AG09309 (cell line): ENCODE measurements around the gene GPATCH4.

Source experiments
- DNase-seq: peaks from one replicate; pipeline ENCODE4 v3.0.0-alpha.2; 2010; ENCODE audit warnings: low read depth
- H3K4me3 ChIP-seq: 2 replicates; pipeline ENCODE4 v1.5.1; 2011; ENCODE audit warnings: mild to moderate bottlenecking, low read depth, low read length, moderate library complexity; ENCODE audit not compliant: control insufficient read depth
- TF ChIP-seq, protein P1 (sequence below): IDR thresholded peaks from 2 replicates; pipeline ENCODE4 v1.5.1; 2011; ENCODE audit warnings: mild to moderate bottlenecking, low read depth, low read length, inconsistent platforms; ENCODE audit not compliant: insufficient read depth, control insufficient read depth; ENCODE audit errors: missing control alignments

The GPATCH4 gene

DNA sequence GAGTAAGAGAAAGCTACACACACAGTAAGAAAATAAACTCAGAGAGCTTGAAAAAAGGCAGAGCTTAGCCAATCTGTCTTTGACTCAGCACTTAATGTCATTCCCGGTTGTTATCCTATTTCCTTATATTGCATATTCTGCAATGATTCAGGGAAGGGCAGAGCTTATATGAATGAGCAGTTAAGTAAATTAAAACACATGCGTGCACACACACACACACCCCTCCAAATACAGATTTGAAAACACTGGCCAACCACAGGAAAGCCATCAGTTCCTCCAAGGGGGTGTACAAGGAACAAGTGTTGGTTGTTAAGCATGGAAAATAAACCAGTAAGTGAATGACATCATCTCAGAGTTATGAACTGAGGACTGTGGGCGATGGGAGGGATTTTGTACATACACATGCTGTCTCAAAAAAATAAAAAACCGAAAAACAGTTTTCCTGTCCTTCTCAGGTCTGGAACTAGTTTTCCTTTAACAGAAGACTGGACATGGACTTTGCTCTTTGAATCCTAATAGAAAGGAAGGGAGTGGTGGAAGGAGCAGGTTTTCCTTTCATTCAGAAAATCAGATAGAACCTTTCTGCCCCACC, 29.9 kb downstream of the GPATCH4 start:
- H3K4me3 ChIP-seq: peak overlapping the region; percentile 79
- peak; percentile 76 for DNase-seq
- TF ChIP-seq, protein P1, sequence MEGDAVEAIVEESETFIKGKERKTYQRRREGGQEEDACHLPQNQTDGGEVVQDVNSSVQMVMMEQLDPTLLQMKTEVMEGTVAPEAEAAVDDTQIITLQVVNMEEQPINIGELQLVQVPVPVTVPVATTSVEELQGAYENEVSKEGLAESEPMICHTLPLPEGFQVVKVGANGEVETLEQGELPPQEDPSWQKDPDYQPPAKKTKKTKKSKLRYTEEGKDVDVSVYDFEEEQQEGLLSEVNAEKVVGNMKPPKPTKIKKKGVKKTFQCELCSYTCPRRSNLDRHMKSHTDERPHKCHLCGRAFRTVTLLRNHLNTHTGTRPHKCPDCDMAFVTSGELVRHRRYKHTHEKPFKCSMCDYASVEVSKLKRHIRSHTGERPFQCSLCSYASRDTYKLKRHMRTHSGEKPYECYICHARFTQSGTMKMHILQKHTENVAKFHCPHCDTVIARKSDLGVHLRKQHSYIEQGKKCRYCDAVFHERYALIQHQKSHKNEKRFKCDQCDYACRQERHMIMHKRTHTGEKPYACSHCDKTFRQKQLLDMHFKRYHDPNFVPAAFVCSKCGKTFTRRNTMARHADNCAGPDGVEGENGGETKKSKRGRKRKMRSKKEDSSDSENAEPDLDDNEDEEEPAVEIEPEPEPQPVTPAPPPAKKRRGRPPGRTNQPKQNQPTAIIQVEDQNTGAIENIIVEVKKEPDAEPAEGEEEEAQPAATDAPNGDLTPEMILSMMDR: no peak

DNA sequence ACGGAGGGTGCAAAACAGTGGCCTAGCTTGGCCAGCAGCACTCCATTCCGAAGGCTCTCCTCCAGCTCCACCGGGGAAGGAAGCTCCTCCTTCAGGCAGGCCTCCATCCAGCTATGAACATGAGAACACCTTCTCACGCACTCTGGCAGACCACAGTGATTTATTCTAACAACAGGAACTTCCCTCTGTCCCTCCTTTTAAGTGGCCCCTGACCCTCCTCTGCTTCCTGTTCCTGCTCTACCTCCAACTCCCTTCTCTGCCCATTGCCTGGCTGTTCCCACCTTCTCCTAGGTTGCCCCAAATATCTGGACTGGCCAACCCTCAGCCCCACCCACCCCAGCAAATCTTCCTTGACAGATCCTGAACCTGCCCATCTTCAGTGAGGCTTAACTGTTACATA, 34.8 kb downstream of the GPATCH4 start:
- H3K4me3 ChIP-seq: no peak overlapping the region
- TF ChIP-seq, protein P1: no peak
- DNase-seq: no peak

DNA sequence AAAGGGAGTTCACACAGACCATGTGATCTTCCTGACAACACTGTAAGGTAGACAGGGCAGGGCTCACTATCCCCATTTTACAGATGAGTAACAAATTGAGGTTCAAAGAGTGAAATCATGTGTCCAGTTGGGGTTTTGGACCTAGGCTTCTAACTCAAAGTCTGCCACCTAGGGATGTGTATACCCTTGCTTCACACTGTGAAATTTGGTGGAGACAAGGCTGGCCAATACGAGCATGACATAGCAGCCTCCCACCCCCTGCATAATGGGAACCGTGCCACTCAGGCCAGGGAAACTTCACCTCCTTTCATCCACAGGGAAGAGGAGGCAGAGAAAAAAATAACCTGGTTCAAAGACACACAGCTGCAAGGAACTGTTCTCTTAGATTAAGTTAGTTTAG, 35.8 kb downstream of the GPATCH4 start:
- no peak overlapping the region for H3K4me3 ChIP-seq
- no peak for DNase-seq
- TF ChIP-seq, protein P1: no peak

DNA sequence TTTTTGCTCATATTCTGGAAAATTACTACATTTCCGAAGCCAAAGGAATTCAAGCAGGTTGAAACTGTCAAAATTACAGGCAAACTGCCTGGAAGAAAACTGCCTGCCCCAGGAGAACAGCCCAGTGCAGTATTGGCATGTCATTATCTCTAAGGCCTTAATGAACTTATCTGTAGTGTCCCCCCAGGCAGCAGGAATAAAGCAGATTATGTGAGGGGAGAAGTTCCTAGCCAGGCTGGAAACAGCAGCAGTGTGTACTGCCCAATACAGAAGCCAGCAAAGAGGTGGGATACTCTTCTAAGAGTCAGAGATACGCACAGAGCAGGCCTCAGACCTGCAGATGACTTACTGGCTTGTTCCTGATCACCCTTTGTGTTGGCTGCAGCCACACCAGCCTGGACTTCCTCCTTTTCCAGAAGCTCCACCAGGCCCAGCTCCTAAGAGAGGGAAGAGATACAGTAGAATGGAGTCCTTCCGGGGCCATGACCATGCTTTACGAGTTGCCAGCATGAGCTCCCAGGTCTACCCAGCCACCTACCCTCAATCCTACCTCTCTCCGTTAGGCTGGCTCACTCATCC, 40.6 kb downstream of the GPATCH4 start:
- DNase-seq: no peak
- no peak overlapping the region for H3K4me3 ChIP-seq
- TF ChIP-seq, protein P1: no peak

DNA sequence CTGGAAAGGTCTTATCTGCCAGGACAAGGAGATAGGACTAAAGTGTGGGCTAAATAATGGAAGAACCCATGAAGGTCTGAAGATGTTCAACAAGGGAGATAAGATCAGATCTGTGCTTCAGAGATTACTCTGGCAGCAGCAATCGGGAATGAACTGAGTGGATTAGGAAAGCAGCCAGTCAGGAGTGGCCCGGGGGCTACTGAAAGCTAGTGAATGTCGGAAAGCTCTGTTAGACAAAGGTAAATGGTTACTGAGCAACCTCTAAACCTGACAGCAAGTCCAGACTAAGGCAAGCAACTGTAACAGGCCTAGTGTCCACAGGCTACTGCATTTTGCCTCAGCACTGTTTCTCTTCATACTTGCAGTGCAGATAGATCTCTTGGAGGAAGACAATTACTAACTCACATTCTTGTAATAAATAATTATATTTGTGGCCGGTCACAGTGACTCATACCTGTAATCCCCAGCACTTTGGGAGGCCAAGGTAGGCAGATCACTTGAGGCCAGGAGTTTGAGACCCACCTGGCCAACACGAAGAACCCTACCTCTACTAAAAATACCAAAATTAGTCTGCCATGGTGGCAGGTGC, 41.4 kb downstream of the GPATCH4 start:
- TF ChIP-seq, protein P1: no peak
- no peak for DNase-seq
- H3K4me3 ChIP-seq: no peak overlapping the region

DNA sequence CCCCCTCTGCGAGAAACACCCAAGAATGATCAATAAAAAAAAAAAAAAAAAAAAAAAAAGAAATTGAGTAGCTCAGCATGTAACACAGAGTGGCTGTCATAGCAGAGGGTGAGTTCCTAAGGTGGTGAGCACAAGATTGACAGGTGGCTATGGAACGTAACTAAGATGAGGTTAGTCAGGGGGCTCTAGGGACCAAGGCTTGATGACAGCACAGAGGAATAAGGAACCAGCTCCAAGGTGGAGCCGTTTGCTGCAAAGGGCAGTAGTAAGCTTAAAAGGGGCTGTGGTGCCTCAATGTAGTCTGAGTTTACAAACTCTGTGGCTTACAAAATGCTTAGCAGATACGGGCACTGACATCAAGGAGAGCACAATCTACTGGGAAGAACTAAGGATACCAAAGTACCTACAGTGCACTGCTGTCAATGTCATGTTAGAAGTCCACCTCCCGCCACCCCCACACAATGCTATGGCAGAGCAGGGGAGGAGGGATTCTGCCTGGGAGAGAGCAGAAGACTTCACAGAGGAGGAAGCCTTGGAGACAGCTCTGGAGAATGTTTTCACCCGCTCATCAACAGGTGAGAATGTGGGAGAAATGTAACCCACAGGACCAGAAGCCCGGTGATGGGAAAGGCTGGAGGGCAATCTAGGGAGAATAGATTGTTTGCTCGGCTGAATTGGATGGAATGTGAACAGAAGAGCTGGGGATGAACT, 42.0 kb downstream of the GPATCH4 start:
- no peak for DNase-seq
- TF ChIP-seq, protein P1: no peak
- H3K4me3 ChIP-seq: no peak overlapping the region
